Glutamatergic neuron (in vitro differentiated cells): ENCODE results near the gene GLDC. TPM values are rescaled to one million over a fixed set of nuclear protein-coding genes. Genes with fewer than 3 reads are reported as not detected.

Source experiments
- DNase-seq: peaks from one replicate; pipeline ENCODE4 v3.0.0; 2022
- H3K27ac Mint-ChIP-seq: one replicate; pipeline ENCODE4 v1.8.0; 2020; ENCODE audit warnings: mild to moderate bottlenecking, mixed read lengths, inconsistent platforms; ENCODE audit not compliant: unreplicated experiment
- H3K27me3 Mint-ChIP-seq: one replicate; pipeline ENCODE4 v1.8.0; 2020; ENCODE audit warnings: mild to moderate bottlenecking, moderate library complexity, mixed read lengths, inconsistent platforms; ENCODE audit not compliant: unreplicated experiment
- H3K36me3 Mint-ChIP-seq: one replicate; pipeline ENCODE4 v1.8.0; 2020; ENCODE audit warnings: mild to moderate bottlenecking, mixed read lengths, inconsistent platforms; ENCODE audit not compliant: unreplicated experiment
- H3K4me1 Mint-ChIP-seq: one replicate; pipeline ENCODE4 v1.8.0; 2020; ENCODE audit warnings: mild to moderate bottlenecking, low read depth, mixed read lengths, inconsistent platforms; ENCODE audit not compliant: unreplicated experiment
- H3K4me3 Mint-ChIP-seq: one replicate; pipeline ENCODE4 v1.8.0; 2020; ENCODE audit warnings: mild to moderate bottlenecking, mixed read lengths, inconsistent platforms; ENCODE audit not compliant: unreplicated experiment
- H3K9me3 Mint-ChIP-seq: one replicate; pipeline ENCODE4 v1.8.0; 2020; ENCODE audit warnings: mild to moderate bottlenecking, moderate library complexity, mixed read lengths, inconsistent platforms; ENCODE audit not compliant: unreplicated experiment
- CTCF ChIP-seq: fragments of 200-600 bp; sonication (generic); IDR thresholded peaks from one replicate; pipeline ENCODE4 v1.5.0; 2021; ENCODE audit not compliant: partially characterized antibody, unreplicated experiment
- total RNA-seq: library from RNA; stranded (reverse); fragmentation: NEBNext Ultra II Directional; extraction: Animal tissue kit (Norgen Biotek cat#: 25700); gene quantifications from one replicate; pipeline ENCODE4 v1.2.1, GENCODE V29; 2021; ENCODE audit not compliant: unreplicated experiment

GLDC gene
- total RNA-seq, 1 donor from 2014 or later = 42.9 TPM

GRCh38 chr9:6611865-6612264 is 33.7 kb downstream of the GLDC start:
- Mint-ChIP-seq H3K27me3 (no peaks in the 10 kb centered on the region), H3K27ac (no peak overlapping the region), H3K9me3 (no peaks in the 10 kb centered on the region), H3K4me3 (no peak overlapping the region), H3K4me1 (no peaks in the 10 kb centered on the region), H3K36me3 (no peaks in the 10 kb centered on the region)
- no peak for TF ChIP-seq CTCF
- DNase-seq = no peak

- no peak for TF ChIP-seq CTCF
- no peaks in the 10 kb centered on the region for H3K4me1 Mint-ChIP-seq
- no peak overlapping the region for H3K27ac Mint-ChIP-seq
- H3K9me3 Mint-ChIP-seq = no peaks in the 10 kb centered on the region
- no peak overlapping the region for H3K4me3 Mint-ChIP-seq
- no peaks in the 10 kb centered on the region for H3K27me3 Mint-ChIP-seq
- DNase-seq = no peak
- H3K36me3 Mint-ChIP-seq = no peaks in the 10 kb centered on the region
Measured at GRCh38 chr9:6610073-6610472, 35.5 kb downstream of the GLDC start.

- H3K9me3 Mint-ChIP-seq = no peaks in the 10 kb centered on the region
- H3K27ac Mint-ChIP-seq = no peak overlapping the region
- H3K4me3 Mint-ChIP-seq = no peak overlapping the region
- no peak for TF ChIP-seq CTCF
- no peaks in the 10 kb centered on the region for H3K36me3 Mint-ChIP-seq
- no peak for DNase-seq
- H3K27me3 Mint-ChIP-seq = no peaks in the 10 kb centered on the region
- H3K4me1 Mint-ChIP-seq = no peaks in the 10 kb centered on the region
Measured at GRCh38 chr9:6609497-6610016, 36.0 kb downstream of the GLDC start.

GRCh38 chr9:6605202-6605601 is 40.3 kb downstream of the GLDC start:
- TF ChIP-seq CTCF = no peak
- H3K9me3 Mint-ChIP-seq = no peaks in the 10 kb centered on the region
- H3K4me3 Mint-ChIP-seq = no peak overlapping the region
- H3K27ac Mint-ChIP-seq = no peak overlapping the region
- DNase-seq = no peak
- H3K4me1 Mint-ChIP-seq = no peaks in the 10 kb centered on the region
- no peaks in the 10 kb centered on the region for H3K27me3 Mint-ChIP-seq
- no peaks in the 10 kb centered on the region for H3K36me3 Mint-ChIP-seq

GRCh38 chr9:6600426-6600825 is 45.1 kb downstream of the GLDC start:
- H3K4me1 Mint-ChIP-seq = peaks cover 3% of the 10 kb centered on the region
- no peak overlapping the region for H3K4me3 Mint-ChIP-seq
- DNase-seq = no peak
- no peaks in the 10 kb centered on the region for H3K36me3 Mint-ChIP-seq
- no peak for TF ChIP-seq CTCF
- no peaks in the 10 kb centered on the region for H3K9me3 Mint-ChIP-seq
- H3K27ac Mint-ChIP-seq = no peak overlapping the region
- H3K27me3 Mint-ChIP-seq = peaks cover 4% of the 10 kb centered on the region
